NCI-H2227 (cell line): ENCODE measurements around the gene DONSON.

ENCODE experiments used
- DNase-seq: peaks from one replicate; lab custom pipeline; 2025; ENCODE audit not compliant: unreplicated experiment; lab: John Stamatoyannopoulos, UW

Gene DONSON

DNA sequence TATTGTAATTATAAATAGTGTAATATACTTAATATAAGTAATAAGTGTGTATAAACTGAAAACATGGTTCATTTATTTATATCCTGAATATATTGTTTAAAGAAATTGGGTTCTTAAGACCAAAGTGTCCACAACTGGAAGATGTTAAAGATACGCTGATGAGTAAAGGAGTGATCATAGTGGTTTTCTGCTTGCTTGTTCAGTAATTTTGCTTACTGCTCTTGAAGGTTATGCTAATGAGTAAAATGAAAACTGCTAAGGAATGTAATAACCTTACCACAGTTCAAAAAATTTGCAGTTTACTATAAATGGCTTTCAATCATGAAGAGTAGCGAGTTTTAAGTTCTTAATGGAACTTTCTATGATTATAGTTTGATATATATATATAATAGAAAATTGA, 22.0 kb downstream of the DONSON start:
- no peak for DNase-seq

DNA sequence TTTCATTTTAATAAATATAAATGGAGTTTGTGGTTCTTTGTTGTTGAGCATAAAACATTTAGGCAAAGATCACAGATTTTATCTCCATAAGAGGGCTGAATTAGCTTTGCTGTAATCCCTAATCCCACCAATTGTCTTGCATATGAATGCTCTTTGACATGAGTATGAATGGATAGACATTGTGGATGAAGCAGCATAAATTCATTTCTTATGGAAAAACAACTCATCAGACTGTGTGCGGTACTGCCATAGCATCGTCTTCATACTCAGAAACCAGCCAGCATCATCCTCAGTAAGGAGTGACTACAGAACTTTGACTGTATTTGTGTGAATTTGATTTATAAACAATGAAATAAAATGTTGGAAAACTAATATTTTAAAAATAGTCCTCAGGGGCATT, 26.1 kb downstream of the DONSON start:
- no peak for DNase-seq

- DNase-seq, result no peak
Measured at GRCh38 chr21:33561373-33561772, 27.1 kb downstream of the DONSON start.

GRCh38 chr21:33560965-33561364, 27.5 kb downstream of the DONSON start:
- DNase-seq, result no peak

GRCh38 chr21:33559813-33560212, 28.7 kb downstream of the DONSON start:
- no peak for DNase-seq

- DNase-seq, result no peak
Measured at GRCh38 chr21:33558777-33559421, 29.6 kb downstream of the DONSON start.

DNA sequence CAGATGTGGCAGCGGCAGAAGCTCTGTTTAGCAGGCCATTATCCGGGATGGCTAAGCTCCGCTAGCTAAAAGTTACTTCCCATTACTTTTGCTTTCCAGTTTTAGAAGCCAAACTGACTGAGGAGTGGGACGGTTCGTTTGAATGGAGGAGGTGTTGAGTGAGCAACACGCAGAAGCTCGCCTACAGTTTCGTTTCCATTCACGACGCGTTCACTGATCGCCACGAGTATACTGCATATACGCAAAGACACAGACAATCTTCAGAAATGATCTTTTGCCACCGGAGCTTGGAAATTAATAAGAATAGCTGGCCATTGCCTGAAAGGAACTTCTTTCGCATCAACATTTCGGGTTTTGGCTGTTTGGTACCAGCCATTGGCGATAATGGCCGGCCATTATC, 31.0 kb downstream of the DONSON start:
- no peak for DNase-seq

DNA sequence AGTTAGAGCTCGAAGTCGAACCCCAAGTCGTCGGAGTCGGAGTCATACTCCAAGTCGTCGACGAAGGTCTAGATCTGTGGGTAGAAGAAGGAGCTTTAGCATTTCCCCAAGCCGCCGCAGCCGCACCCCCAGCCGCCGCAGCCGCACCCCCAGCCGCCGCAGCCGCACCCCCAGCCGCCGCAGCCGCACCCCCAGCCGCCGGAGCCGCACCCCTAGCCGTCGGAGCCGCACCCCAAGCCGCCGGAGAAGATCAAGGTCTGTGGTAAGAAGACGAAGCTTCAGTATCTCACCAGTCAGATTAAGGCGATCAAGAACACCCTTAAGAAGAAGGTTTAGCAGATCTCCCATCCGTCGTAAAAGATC, 33.5 kb downstream of the DONSON start:
- no peak for DNase-seq

DNA sequence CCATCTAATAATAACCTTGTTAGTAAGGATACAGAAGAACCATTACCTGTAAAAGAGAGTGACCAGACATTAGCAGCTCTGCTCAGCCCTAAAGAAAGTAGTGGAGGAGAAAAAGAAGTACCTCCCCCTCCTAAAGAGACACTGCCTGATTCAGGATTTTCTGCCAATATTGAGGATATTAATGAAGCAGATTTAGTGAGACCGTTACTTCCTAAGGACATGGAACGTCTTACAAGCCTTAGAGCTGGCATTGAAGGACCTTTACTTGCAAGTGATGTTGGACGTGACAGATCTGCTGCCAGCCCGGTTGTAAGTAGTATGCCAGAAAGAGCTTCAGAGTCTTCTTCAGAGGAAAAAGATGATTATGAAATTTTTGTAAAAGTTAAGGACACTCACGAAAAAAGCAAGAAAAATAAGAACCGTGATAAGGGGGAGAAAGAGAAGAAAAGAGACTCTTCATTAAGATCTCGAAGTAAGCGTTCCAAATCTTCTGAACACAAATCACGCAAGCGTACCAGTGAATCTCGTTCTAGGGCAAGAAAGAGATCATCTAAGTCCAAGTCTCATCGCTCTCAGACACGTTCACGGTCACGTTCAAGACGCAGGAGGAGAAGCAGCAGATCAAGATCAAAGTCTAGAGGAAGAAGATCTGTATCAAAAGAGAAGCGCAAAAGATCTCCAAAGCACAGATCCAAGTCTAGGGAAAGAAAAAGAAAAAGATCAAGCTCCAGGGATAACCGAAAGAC, 34.1 kb downstream of the DONSON start:
- no peak for DNase-seq

GRCh38 chr21:33552999-33553598, 35.4 kb downstream of the DONSON start:
- DNase-seq, result no peak

DNA sequence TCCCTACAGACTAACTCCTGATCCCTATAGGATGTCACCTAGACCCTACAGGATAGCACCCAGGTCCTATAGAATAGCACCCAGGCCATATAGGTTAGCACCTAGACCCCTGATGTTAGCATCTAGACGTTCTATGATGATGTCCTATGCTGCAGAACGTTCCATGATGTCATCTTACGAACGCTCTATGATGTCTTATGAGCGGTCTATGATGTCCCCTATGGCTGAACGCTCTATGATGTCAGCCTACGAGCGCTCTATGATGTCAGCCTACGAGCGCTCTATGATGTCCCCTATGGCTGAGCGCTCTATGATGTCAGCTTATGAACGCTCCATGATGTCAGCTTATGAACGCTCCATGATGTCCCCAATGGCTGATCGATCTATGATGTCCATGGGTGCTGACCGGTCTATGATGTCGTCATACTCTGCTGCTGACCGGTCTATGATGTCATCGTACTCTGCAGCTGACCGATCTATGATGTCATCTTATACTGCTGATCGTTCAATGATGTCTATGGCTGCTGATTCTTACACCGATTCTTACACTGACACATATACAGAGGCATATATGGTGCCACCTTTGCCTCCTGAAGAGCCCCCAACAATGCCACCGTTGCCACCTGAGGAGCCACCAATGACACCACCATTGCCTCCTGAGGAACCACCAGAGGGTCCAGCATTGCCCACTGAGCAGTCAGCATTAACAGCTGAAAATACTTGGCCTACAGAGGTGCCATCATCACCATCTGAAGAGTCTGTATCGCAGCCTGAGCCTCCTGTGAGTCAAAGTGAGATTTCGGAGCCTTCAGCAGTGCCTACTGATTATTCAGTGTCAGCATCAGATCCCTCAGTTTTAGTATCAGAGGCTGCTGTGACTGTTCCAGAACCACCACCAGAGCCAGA, 36.1 kb downstream of the DONSON start:
- DNase-seq, result no peak

GRCh38 chr21:33551664-33552063, 36.8 kb downstream of the DONSON start:
- DNase-seq, result no peak

- DNase-seq, result no peak
Measured at GRCh38 chr21:33550772-33551660, 37.5 kb downstream of the DONSON start.

DNA sequence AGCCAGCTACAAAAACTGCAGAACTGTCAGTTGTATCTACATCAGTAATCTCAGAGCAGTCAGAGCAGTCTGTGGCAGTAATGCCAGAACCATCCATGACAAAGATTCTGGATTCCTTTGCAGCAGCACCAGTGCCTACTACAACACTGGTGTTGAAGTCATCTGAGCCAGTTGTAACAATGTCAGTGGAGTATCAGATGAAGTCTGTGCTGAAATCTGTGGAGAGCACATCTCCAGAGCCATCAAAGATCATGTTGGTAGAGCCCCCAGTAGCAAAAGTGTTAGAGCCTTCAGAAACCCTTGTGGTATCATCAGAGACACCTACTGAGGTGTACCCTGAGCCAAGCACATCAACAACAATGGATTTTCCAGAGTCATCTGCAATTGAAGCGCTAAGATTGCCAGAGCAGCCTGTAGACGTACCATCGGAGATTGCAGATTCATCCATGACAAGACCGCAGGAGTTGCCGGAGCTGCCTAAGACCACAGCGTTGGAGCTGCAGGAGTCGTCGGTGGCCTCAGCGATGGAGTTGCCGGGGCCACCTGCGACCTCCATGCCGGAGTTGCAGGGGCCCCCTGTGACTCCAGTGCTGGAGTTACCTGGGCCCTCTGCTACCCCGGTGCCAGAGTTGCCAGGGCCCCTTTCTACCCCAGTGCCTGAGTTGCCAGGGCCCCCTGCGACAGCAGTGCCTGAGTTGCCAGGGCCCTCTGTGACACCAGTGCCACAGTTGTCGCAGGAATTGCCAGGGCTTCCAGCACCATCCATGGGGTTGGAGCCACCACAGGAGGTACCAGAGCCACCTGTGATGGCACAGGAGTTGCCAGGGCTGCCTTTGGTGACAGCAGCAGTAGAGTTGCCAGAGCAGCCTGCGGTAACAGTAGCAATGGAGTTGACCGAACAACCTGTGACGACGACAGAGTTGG, 38.4 kb downstream of the DONSON start:
- no peak for DNase-seq

- no peak for DNase-seq
Measured at GRCh38 chr21:33546086-33546485, 42.4 kb downstream of the DONSON start.

DNA sequence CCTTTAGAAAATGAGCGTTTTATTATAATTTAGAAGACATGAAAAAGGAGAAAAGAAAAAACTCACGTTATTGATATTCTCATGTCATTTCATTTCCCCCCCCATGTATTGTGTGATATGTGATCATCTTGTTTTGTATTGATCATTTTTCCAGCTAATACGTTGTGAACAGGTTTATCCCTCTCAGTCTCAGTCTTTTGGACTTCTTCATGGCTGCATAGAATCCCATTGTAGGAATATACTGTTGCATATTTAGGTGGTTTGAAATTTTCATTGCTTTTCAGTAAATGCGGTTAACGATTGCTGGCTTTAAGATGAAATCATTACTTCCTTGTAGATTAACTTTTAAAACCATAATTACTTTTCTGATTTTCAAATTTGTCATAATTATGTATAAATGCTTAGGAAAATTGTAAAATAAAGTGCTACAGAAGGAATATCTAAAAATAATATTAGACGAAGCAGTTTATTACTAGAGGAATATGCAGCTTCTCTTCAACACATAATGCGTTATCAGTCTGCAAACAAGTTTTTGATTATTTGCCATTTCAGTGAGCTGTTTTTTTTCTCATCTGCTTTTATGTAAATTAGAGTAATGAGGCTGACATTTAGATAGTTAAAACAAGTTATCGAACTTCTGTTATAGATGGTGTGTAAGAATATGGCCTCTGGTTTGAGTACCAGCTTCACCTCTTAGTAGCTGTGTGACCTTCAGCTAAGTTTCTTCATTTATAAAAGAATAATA, 43.9 kb downstream of the DONSON start:
- DNase-seq, result no peak

- no peak for DNase-seq
Measured at GRCh38 chr21:33543505-33544129, 44.9 kb downstream of the DONSON start.
